Neural cell (in vitro differentiated cells): ENCODE results near the gene ACOXL. TPM values are rescaled to one million over a fixed set of nuclear protein-coding genes. Genes with fewer than 3 reads are reported as not detected.

Experiments used
- H2AFZ ChIP-seq: fragments of 200-600, 300-800 bp; sonication (generic), shearing (Covaris generic); 2 replicates; pipeline ENCODE4 v1.6.0; 2014; ENCODE audit warnings: low read depth, mild to moderate bottlenecking, antibody characterized with exemption, low read length, moderate library complexity
- H3F3A ChIP-seq: fragments of 200-600 bp; shearing (Covaris generic); 2 replicates; pipeline ENCODE4 v1.6.1; 2016; ENCODE audit warnings: mild to moderate bottlenecking, moderate library complexity, mixed read lengths, antibody characterized with exemption, low read length; ENCODE audit not compliant: insufficient read depth, poor library complexity, severe bottlenecking
- H3K27ac ChIP-seq: fragments of 200-600, 300-800 bp; sonication (generic), shearing (Covaris generic); 2 replicates; pipeline ENCODE4 v1.5.1; 2014; ENCODE audit warnings: mild to moderate bottlenecking, low read length, moderate library complexity
- H3K27me3 ChIP-seq: fragments of 300-800, 200-600 bp; sonication (generic), shearing (Covaris generic); 2 replicates; pipeline ENCODE4 v1.6.0; 2014; ENCODE audit warnings: mild to moderate bottlenecking, low read depth, low read length, moderate library complexity; ENCODE audit not compliant: insufficient read depth
- H3K36me3 ChIP-seq: fragments of 300-800, 200-600 bp; sonication (generic), shearing (Covaris generic); 2 replicates; pipeline ENCODE4 v1.5.1; 2014; ENCODE audit warnings: mild to moderate bottlenecking, antibody characterized with exemption, low read length, moderate library complexity; ENCODE audit not compliant: insufficient read depth
- H3K4me2 ChIP-seq: fragments of 300-800, 200-600 bp; sonication (generic), shearing (Covaris generic); 2 replicates; pipeline ENCODE4 v1.6.0; 2014; ENCODE audit warnings: mild to moderate bottlenecking, low read length
- H3K4me3 ChIP-seq: fragments of 300-800, 200-600 bp; sonication (generic), shearing (Covaris generic); 2 replicates; pipeline ENCODE4 v1.5.1; 2014; ENCODE audit warnings: mild to moderate bottlenecking, low read length, moderate library complexity
- H3K79me2 ChIP-seq: fragments of 200-600 bp; shearing (Covaris generic); replicated peaks from 2 replicates; pipeline ENCODE4 v1.6.0; 2014; ENCODE audit warnings: mild to moderate bottlenecking, low read length, moderate library complexity; ENCODE audit not compliant: insufficient read depth
- H3K9ac ChIP-seq: fragments of 300-800, 200-600 bp; sonication (generic), shearing (Covaris generic); 2 replicates; pipeline ENCODE4 v1.6.1; 2016; ENCODE audit warnings: mild to moderate bottlenecking, low read length, mixed read lengths
- H3K9me2 ChIP-seq: fragments of 200-600 bp; shearing (Covaris generic); 2 replicates; pipeline ENCODE4 v1.6.1; 2016; ENCODE audit warnings: mild to moderate bottlenecking, low read length, mixed read lengths; ENCODE audit not compliant: insufficient read depth
- H3K9me3 ChIP-seq: fragments of 200-600, 300-800 bp; sonication (generic), shearing (Covaris generic); 2 replicates; pipeline ENCODE4 v1.6.1; 2016; ENCODE audit warnings: mild to moderate bottlenecking, mixed run types, low read length, moderate library complexity, mixed read lengths
- H4K20me1 ChIP-seq: fragments of 200-600 bp; shearing (Covaris generic); 2 replicates; pipeline ENCODE4 v1.6.1; 2016; ENCODE audit warnings: mild to moderate bottlenecking, mixed run types; ENCODE audit not compliant: insufficient read depth
- EP300 ChIP-seq: fragments of 450-650 bp; conservative IDR thresholded peaks from 2 replicates; pipeline ENCODE4 v1.6.1; 2014; ENCODE audit warnings: antibody characterized with exemption, mild to moderate bottlenecking, moderate library complexity; ENCODE audit not compliant: poor library complexity, severe bottlenecking
- EZH2 ChIP-seq: fragments of 200-600, 300-800 bp; shearing (Covaris generic), sonication (generic); IDR thresholded peaks from 2 replicates; pipeline ENCODE4 v1.6.1; 2014; ENCODE audit warnings: antibody characterized with exemption, low read length, borderline replicate concordance, mild to moderate bottlenecking; ENCODE audit not compliant: insufficient read depth, poor library complexity, severe bottlenecking
- MXI1 ChIP-seq: fragments of 450-650 bp; conservative IDR thresholded peaks from 2 replicates; pipeline ENCODE4 v1.6.1; 2014; ENCODE audit warnings: antibody characterized with exemption, mild to moderate bottlenecking; ENCODE audit not compliant: poor library complexity, severe bottlenecking
- POLR2AphosphoS5 ChIP-seq: IDR thresholded peaks from 2 replicates; pipeline ENCODE4 v1.6.1; 2012
- RAD21 ChIP-seq: fragments of 450-650 bp; conservative IDR thresholded peaks from 2 replicates; pipeline ENCODE4 v1.6.1; 2014; ENCODE audit warnings: antibody characterized with exemption, mild to moderate bottlenecking, moderate library complexity
- SMC3 ChIP-seq: fragments of 450-650 bp; conservative IDR thresholded peaks from 2 replicates; pipeline ENCODE4 v1.6.1; 2014; ENCODE audit warnings: antibody characterized with exemption, mild to moderate bottlenecking, moderate library complexity; ENCODE audit not compliant: poor library complexity
- TAF1 ChIP-seq: IDR thresholded peaks from 2 replicates; pipeline ENCODE4 v1.6.1; 2012; ENCODE audit warnings: low read depth
- polyA plus RNA-seq: library from polyadenylated mRNA; depleted of rRNA; stranded (reverse); fragments of >200 nt; gene quantifications from 2 replicates; pipeline ENCODE4 v1.2.3, GENCODE V29; 2014
- TF ChIP-seq, protein P1 (sequence below): IDR thresholded peaks from 2 replicates; pipeline ENCODE4 v1.6.1; 2012; ENCODE audit warnings: borderline replicate concordance
- TF ChIP-seq, protein P2 (sequence below): fragments of 450-650 bp; IDR thresholded peaks from 2 replicates; pipeline ENCODE4 v1.5.1; 2014; ENCODE audit warnings: antibody characterized with exemption, mild to moderate bottlenecking, moderate library complexity; ENCODE audit not compliant: poor library complexity, severe bottlenecking

ACOXL gene
- polyA plus RNA-seq, 1 donor from 2014 or later: not detected

DNA sequence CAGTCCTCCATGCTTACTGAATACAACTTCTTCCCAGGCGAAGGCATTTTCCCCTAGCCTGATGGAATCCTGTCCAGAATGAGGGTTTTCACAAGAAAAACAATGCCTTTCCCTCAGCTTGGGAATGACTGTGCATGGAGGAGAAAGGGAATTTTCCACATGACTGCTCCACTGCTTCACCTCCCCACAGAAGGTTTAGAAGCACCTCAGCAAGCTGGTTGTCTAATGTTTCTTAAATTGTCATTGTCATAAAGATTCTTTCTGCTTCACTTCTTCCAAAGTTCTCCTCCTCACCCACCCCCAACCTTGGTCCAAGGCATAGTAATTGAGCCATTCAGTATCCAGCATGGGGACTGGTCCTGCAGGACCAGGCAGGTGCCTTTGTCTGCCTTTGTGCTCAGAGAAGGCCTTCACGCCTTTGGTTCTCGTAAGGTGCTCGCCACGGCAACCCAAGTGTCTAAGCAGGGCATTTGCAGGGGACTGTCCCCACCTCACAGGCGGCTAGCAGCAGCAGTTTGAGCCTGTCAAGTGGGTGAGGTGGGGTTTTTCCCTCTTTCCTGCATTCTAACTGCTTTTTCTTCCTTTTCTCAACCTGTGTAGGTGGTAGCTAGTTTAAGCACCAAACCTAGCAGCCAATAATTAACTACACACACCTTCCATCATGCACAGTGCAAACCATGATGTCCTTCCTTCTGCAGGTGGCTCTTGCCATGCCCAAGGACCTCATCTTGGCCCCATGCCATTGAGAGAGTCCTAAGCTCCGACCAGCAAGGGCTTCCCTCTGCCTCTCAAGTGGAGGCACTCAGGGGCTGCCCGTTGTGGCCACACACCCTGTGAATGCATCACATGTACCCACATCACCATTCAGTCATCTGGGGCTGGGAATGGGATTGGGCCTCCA, 322.7 kb downstream of the ACOXL start:
- H3F3A ChIP-seq: no peaks in the 10 kb centered on the region
- H3K27me3 ChIP-seq: no peaks in the 10 kb centered on the region
- H3K9me3 ChIP-seq: no peaks in the 10 kb centered on the region
- H3K36me3 ChIP-seq: no peaks in the 10 kb centered on the region
- H3K9ac ChIP-seq: no peak overlapping the region
- H3K4me3 ChIP-seq: no peak overlapping the region
- H3K79me2 ChIP-seq: no peaks in the 10 kb centered on the region
- H3K27ac ChIP-seq: no peak overlapping the region
- no peak overlapping the region for H3K4me2 ChIP-seq
- H3K9me2 ChIP-seq: no peaks in the 10 kb centered on the region
- no peak for TF ChIP-seq RAD21
- TF ChIP-seq EZH2: no peak
- no peak for TF ChIP-seq MXI1
- no peak for TF ChIP-seq EP300
- TF ChIP-seq, protein P1, sequence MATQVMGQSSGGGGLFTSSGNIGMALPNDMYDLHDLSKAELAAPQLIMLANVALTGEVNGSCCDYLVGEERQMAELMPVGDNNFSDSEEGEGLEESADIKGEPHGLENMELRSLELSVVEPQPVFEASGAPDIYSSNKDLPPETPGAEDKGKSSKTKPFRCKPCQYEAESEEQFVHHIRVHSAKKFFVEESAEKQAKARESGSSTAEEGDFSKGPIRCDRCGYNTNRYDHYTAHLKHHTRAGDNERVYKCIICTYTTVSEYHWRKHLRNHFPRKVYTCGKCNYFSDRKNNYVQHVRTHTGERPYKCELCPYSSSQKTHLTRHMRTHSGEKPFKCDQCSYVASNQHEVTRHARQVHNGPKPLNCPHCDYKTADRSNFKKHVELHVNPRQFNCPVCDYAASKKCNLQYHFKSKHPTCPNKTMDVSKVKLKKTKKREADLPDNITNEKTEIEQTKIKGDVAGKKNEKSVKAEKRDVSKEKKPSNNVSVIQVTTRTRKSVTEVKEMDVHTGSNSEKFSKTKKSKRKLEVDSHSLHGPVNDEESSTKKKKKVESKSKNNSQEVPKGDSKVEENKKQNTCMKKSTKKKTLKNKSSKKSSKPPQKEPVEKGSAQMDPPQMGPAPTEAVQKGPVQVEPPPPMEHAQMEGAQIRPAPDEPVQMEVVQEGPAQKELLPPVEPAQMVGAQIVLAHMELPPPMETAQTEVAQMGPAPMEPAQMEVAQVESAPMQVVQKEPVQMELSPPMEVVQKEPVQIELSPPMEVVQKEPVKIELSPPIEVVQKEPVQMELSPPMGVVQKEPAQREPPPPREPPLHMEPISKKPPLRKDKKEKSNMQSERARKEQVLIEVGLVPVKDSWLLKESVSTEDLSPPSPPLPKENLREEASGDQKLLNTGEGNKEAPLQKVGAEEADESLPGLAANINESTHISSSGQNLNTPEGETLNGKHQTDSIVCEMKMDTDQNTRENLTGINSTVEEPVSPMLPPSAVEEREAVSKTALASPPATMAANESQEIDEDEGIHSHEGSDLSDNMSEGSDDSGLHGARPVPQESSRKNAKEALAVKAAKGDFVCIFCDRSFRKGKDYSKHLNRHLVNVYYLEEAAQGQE: no peak
- no peak for TF ChIP-seq TAF1
- no peak for TF ChIP-seq SMC3
- TF ChIP-seq, protein P2, sequence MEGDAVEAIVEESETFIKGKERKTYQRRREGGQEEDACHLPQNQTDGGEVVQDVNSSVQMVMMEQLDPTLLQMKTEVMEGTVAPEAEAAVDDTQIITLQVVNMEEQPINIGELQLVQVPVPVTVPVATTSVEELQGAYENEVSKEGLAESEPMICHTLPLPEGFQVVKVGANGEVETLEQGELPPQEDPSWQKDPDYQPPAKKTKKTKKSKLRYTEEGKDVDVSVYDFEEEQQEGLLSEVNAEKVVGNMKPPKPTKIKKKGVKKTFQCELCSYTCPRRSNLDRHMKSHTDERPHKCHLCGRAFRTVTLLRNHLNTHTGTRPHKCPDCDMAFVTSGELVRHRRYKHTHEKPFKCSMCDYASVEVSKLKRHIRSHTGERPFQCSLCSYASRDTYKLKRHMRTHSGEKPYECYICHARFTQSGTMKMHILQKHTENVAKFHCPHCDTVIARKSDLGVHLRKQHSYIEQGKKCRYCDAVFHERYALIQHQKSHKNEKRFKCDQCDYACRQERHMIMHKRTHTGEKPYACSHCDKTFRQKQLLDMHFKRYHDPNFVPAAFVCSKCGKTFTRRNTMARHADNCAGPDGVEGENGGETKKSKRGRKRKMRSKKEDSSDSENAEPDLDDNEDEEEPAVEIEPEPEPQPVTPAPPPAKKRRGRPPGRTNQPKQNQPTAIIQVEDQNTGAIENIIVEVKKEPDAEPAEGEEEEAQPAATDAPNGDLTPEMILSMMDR: no peak
- no peak for TF ChIP-seq POLR2AphosphoS5
- H4K20me1 ChIP-seq: no peaks in the 10 kb centered on the region
- no peak overlapping the region for H2AFZ ChIP-seq

DNA sequence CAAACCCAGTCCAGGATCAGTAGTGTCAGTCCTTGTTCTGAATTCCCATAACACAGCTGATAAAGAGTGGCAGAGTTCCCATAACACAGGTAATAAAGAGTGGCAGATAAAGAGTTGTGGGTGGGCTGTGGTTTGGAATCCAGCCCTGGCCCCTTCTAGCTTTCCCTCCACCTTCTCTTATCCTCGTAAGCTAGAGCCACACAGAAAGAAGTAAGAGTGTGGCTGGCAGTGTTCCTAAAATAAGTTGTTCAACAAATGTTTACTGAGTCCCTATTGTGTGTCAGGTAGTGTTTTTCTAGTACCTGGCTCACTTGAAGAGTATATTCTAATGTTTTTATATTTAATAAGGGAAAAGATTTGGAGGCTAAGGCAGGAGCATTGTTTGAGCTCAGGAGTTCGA, 323.4 kb downstream of the ACOXL start:
- Histone ChIP-seq H3K9me3 (no peaks in the 10 kb centered on the region), H3K36me3 (no peaks in the 10 kb centered on the region), H3K4me2 (no peak overlapping the region)

More for the DNA sequence above, 323.4 kb downstream of the ACOXL start:
- H3K9me2 ChIP-seq: no peaks in the 10 kb centered on the region
- no peak overlapping the region for H3K9ac ChIP-seq
- H3K79me2 ChIP-seq: no peaks in the 10 kb centered on the region
- no peaks in the 10 kb centered on the region for H4K20me1 ChIP-seq
- H3F3A ChIP-seq: no peaks in the 10 kb centered on the region
- H3K27me3 ChIP-seq: no peaks in the 10 kb centered on the region
- no peak overlapping the region for H2AFZ ChIP-seq
- no peak overlapping the region for H3K27ac ChIP-seq
- TF ChIP-seq EP300 (no peak), MXI1 (no peak), POLR2AphosphoS5 (no peak), EZH2 (no peak), TAF1 (no peak), SMC3 (no peak), RAD21 (no peak)
- TF ChIP-seq, protein P1: no peak
- TF ChIP-seq, protein P2: no peak
- H3K4me3 ChIP-seq: no peak overlapping the region
